Measurements from ENCODE around the gene MYOCOS.

- TF ChIP-seq CTCF (IDR thresholded peaks at IDR 0.05; ENCODE audit: insufficient read depth, low read length, poor library complexity, severe bottlenecking) = no peak
- no peak for TF ChIP-seq EZH2phosphoT487 (conservative IDR thresholded peaks at IDR 0.05; ENCODE audit: low read length)
Measured at GRCh38 chr1:171643156-171643555, 21.1 kb downstream of the MYOCOS start.

All from SU-DHL-6 (cell line).